Measurements from ENCODE around the gene KLHL3. TPM values are rescaled to one million over a fixed set of nuclear protein-coding genes. Genes with fewer than 3 reads are reported as not detected.

Gene KLHL3
- total and polyA plus RNA-seq, 8 donors: 1.8 to 6.6 (median 3.1) TPM

DNA sequence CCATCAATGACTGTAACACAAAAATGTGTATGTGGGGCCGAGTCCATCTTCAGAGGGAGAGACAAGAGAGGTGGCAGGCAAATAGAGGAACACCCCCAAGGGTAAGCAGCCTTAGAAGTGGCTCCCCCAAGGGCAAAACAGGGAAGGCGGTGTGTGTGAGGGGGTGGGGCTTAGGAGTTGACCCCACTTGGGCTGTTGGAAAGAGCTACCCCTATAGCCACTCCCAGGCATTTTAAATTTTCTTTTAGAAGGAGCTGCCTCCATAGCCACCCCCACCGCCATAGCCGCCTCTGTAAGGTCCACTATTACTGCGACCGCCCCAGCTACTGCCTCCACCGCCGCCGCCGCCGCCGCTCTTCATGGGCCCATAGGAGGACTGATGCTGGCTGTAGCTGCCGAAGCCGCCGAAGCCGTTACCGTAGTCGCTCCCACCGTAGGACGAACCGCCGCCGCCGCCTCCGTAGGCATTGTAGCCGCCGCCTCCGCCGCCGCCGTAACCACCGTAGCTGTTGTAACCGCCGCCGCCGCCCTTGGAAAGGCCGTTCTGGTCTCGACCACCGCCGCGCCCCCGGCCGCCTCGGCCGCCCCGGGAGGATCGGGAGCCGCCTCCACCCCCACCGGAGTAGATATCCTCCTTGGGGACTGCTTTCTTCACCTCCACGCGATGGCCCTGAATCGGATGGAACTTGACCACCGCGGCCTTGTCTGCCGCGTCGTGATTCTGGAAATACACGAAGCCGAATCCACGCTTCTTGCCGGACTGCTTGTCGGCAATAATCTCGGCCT, 17.2 kb upstream of the KLHL3 start:
- no peaks in the 10 kb centered on the region for H3K36me3 ChIP-seq
- H3K27me3 ChIP-seq: no peaks in the 10 kb centered on the region
- TF ChIP-seq, protein P1, sequence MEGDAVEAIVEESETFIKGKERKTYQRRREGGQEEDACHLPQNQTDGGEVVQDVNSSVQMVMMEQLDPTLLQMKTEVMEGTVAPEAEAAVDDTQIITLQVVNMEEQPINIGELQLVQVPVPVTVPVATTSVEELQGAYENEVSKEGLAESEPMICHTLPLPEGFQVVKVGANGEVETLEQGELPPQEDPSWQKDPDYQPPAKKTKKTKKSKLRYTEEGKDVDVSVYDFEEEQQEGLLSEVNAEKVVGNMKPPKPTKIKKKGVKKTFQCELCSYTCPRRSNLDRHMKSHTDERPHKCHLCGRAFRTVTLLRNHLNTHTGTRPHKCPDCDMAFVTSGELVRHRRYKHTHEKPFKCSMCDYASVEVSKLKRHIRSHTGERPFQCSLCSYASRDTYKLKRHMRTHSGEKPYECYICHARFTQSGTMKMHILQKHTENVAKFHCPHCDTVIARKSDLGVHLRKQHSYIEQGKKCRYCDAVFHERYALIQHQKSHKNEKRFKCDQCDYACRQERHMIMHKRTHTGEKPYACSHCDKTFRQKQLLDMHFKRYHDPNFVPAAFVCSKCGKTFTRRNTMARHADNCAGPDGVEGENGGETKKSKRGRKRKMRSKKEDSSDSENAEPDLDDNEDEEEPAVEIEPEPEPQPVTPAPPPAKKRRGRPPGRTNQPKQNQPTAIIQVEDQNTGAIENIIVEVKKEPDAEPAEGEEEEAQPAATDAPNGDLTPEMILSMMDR (IDR thresholded peaks at IDR 0.05): no peak
- H3K27ac ChIP-seq: peak overlapping the region; percentile 97 to 100 (median 99)
- DNase-seq: peak; percentile 31 to 86 (median 54)
- FAIRE-seq: no peak
- H3K4me1 ChIP-seq: peaks cover 19 to 36% (median 35%) of the 10 kb centered on the region in 3 donors
- H3K4me3 ChIP-seq: peak overlapping the region; percentile 62 to 95 (median 80)
- peak in 3 of 4 donors; percentile 1 to 2 (median 1) for ATAC-seq
- H3K9me3 ChIP-seq: no peaks in the 10 kb centered on the region
- intact Hi-C loops (cut with DNase I): no loop called here
- 1% methylated on average over 52 to 63 of the region's 63 CpGs for WGBS, 2 donors

DNA sequence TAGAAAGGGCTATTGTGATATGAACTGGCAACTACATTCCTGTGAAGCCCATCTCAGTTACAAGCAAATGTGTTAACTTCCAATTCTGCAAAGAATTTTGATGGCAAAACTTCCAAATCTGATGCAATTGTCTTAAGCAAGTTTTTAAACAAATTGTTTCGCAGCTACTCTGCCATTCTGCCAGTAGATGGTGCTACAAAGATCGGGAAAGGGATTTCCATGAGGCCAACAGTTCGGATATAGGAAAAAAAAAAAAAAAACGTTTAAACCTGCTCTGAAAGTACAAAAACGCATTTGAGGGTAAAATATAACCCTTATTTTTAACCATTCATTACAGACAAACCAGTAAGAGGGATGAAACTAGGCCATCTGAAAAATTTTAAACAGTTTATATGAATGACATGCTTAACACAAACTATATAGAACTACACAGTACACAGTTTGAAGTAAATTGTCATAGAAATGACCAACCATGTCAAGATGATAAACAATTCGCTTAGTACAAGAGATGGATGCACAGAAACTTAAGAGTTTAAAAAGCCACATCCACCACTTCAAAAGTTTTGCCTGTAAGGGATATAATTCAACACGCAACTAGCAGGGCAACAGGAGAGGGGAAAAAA, 16.1 kb upstream of the KLHL3 start:
- H3K27me3 ChIP-seq: no peaks in the 10 kb centered on the region
- peak overlapping the region; percentile 62 to 95 (median 80) for H3K4me3 ChIP-seq
- peak; percentile 90 for FAIRE-seq
- TF ChIP-seq, protein P1 (IDR thresholded peaks at IDR 0.05): peak; percentile 17 to 59 (median 56)
- intact Hi-C loops (cut with DNase I): no loop called here
- peaks cover 19 to 45% (median 42%) of the 10 kb centered on the region in 3 donors for H3K4me1 ChIP-seq
- peak overlapping the region in 2 of 4 donors; percentile 50 to 97 for H3K27ac ChIP-seq
- peak in 2 of 6 donors; percentile 18 to 36 for DNase-seq
- no peaks in the 10 kb centered on the region for H3K9me3 ChIP-seq
- 3% methylated on average over 7 of the region's 7 CpGs for WGBS, 2 donors
- H3K36me3 ChIP-seq: no peaks in the 10 kb centered on the region
- ATAC-seq: no peak

DNA sequence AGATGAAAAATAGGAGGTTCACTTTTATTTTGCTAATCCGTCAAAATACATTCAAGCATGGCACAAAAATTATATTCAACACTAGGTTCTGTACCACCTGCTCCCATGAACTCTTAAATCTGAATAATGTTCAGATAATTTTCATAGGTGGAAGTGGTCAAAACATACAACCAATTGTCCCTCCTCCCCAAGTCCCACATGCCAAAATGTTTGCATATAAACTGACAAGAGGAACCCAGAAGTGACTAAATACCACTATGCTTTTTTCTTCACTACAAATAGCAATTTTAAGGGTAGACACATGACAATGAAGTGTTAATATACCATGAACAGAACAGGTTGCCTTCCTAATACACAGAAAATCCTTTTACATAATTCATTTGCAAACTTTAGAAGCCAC, 14.5 kb upstream of the KLHL3 start:
- no peak for ATAC-seq
- H3K4me1 ChIP-seq: peaks cover 19 to 45% (median 42%) of the 10 kb centered on the region in 3 donors
- H3K27me3 ChIP-seq: no peaks in the 10 kb centered on the region
- TF ChIP-seq, protein P1 (IDR thresholded peaks at IDR 0.05): no peak
- no peak for DNase-seq
- H3K36me3 ChIP-seq: no peaks in the 10 kb centered on the region
- no peak overlapping the region for H3K4me3 ChIP-seq
- no peaks in the 10 kb centered on the region for H3K9me3 ChIP-seq
- WGBS, 2 donors: 87 to 91% methylated on average over 1 of the region's 1 CpG
- no peak for FAIRE-seq
- intact Hi-C loops (cut with DNase I): no loop called here
- no peak overlapping the region for H3K27ac ChIP-seq

GRCh38 chr5:137747848-137748247, 12.0 kb upstream of the KLHL3 start:
- ATAC-seq (peak; percentile 42 to 69 (median 50)), DNase-seq (peak in 2 of 6 donors; percentile 12 to 38), FAIRE-seq (no peak)
- Histone ChIP-seq H3K9me3 (no peaks in the 10 kb centered on the region), H3K4me1 (peaks cover 19 to 50% (median 42%) of the 10 kb centered on the region in 3 donors), H3K27me3 (no peaks in the 10 kb centered on the region), H3K4me3 (no peak overlapping the region), H3K27ac (no peak overlapping the region), H3K36me3 (no peaks in the 10 kb centered on the region)
- WGBS, 2 donors: 49 to 54% methylated on average over 2 of the region's 2 CpGs
- TF ChIP-seq, protein P1 (IDR thresholded peaks at IDR 0.05): no peak
- intact Hi-C loops (cut with DNase I): no loop called here
